ENCODE results near the gene CAPN14. TPM values are rescaled to one million over a fixed set of nuclear protein-coding genes. Genes with fewer than 3 reads are reported as not detected.

CAPN14 gene
- total RNA-seq, 3 donors from 2014 or later: 0.16 to 0.44 (median 0.33) TPM

- no peak for DNase-seq (ENCODE audit: low spot score in 2 of 2)
- no peaks in the 10 kb centered on the region for H3K36me3 ChIP-seq
- H3K27me3 ChIP-seq: peaks cover 0 to 21% of the 10 kb centered on the region in 2 donors
- H3K4me1 ChIP-seq: no peaks in the 10 kb centered on the region
- intact Hi-C loops (cut with DNase I; ENCODE audit: low total_unique reads): no loop called here
- TF ChIP-seq POLR2AphosphoS5 (IDR thresholded peaks at IDR 0.05): no peak
- no peak for TF ChIP-seq CTCF (IDR thresholded peaks at IDR 0.05)
- no peak for TF ChIP-seq POLR2A (IDR thresholded peaks at IDR 0.05)
- peak overlapping the region in 1 of 2 donors; percentile 28 for H3K27ac ChIP-seq
- H3K4me3 ChIP-seq: peak overlapping the region; percentile 37 to 69 (median 61)
- H3K9me3 ChIP-seq: no peaks in the 10 kb centered on the region
These were observed 79.9 kb downstream of the CAPN14 start for GRCh38 chr2:31137211-31138036.

- Histone ChIP-seq H3K27ac (no peak overlapping the region), H3K27me3 (peaks cover 0 to 21% of the 10 kb centered on the region in 2 donors), H3K9me3 (no peaks in the 10 kb centered on the region), H3K36me3 (no peaks in the 10 kb centered on the region), H3K4me1 (no peaks in the 10 kb centered on the region), H3K4me3 (peak overlapping the region in 1 of 3 donors; percentile 69)
- intact Hi-C loops (cut with DNase I; ENCODE audit: low total_unique reads): no loop called here
- TF ChIP-seq CTCF (IDR thresholded peaks at IDR 0.05): no peak
- TF ChIP-seq POLR2A (IDR thresholded peaks at IDR 0.05): no peak
- TF ChIP-seq POLR2AphosphoS5 (IDR thresholded peaks at IDR 0.05): no peak
- no peak for DNase-seq (ENCODE audit: low spot score in 2 of 2)
These were observed 80.6 kb downstream of the CAPN14 start for GRCh38 chr2:31136732-31137131.

- H3K9me3 ChIP-seq: no peaks in the 10 kb centered on the region
- DNase-seq (ENCODE audit: low spot score in 2 of 2): no peak
- H3K36me3 ChIP-seq: no peaks in the 10 kb centered on the region
- no peak overlapping the region for H3K4me3 ChIP-seq
- H3K4me1 ChIP-seq: no peaks in the 10 kb centered on the region
- TF ChIP-seq POLR2AphosphoS5 (IDR thresholded peaks at IDR 0.05): no peak
- TF ChIP-seq POLR2A (IDR thresholded peaks at IDR 0.05): no peak
- TF ChIP-seq CTCF (IDR thresholded peaks at IDR 0.05): no peak
- intact Hi-C loops (cut with DNase I; ENCODE audit: low total_unique reads): no loop called here
- no peak overlapping the region for H3K27ac ChIP-seq
- H3K27me3 ChIP-seq: peaks cover 0 to 21% of the 10 kb centered on the region in 2 donors
These were observed 81.3 kb downstream of the CAPN14 start for GRCh38 chr2:31136000-31136399.

- peaks cover 0 to 21% of the 10 kb centered on the region in 2 donors for H3K27me3 ChIP-seq
- DNase-seq (ENCODE audit: low spot score in 2 of 2): no peak
- no peaks in the 10 kb centered on the region for H3K9me3 ChIP-seq
- intact Hi-C loops (cut with DNase I; ENCODE audit: low total_unique reads): no loop called here
- H3K4me3 ChIP-seq: no peak overlapping the region
- H3K27ac ChIP-seq: no peak overlapping the region
- TF ChIP-seq POLR2AphosphoS5 (IDR thresholded peaks at IDR 0.05) (no peak), POLR2A (IDR thresholded peaks at IDR 0.05) (no peak), CTCF (IDR thresholded peaks at IDR 0.05) (no peak)
- H3K4me1 ChIP-seq: no peaks in the 10 kb centered on the region
- no peaks in the 10 kb centered on the region for H3K36me3 ChIP-seq
These were observed 82.8 kb downstream of the CAPN14 start for GRCh38 chr2:31134480-31134879.

GRCh38 chr2:31132786-31133185 is 84.5 kb downstream of the CAPN14 start:
- peaks cover 0 to 18% of the 10 kb centered on the region in 2 donors for H3K27me3 ChIP-seq

More at GRCh38 chr2:31132786-31133185, 84.5 kb downstream of the CAPN14 start:
- Histone ChIP-seq H3K9me3 (no peaks in the 10 kb centered on the region), H3K27ac (no peak overlapping the region), H3K4me1 (no peaks in the 10 kb centered on the region), H3K36me3 (no peaks in the 10 kb centered on the region), H3K4me3 (no peak overlapping the region)
- intact Hi-C loops (cut with DNase I; ENCODE audit: low total_unique reads): no loop called here
- DNase-seq (ENCODE audit: low spot score in 2 of 2): no peak
- TF ChIP-seq CTCF (IDR thresholded peaks at IDR 0.05) (no peak), POLR2AphosphoS5 (IDR thresholded peaks at IDR 0.05) (no peak), POLR2A (IDR thresholded peaks at IDR 0.05) (no peak)
